H9 (cell line): ENCODE results near the gene SLC22A15. TPM values are rescaled to one million over a fixed set of nuclear protein-coding genes. Genes with fewer than 3 reads are reported as not detected.

Experiments used
- DNase-seq: peaks from one replicate; pipeline ENCODE4 v3.0.0-alpha.2; 2017
- H2AFZ ChIP-seq: one replicate; pipeline ENCODE4 v1.6.1; 2013; ENCODE audit warnings: mild to moderate bottlenecking, low read length, control low read depth, moderate library complexity
- H2AK5ac ChIP-seq: 2 replicates; pipeline ENCODE4 v1.6.1; 2013; ENCODE audit warnings: low read length, control low read depth, mixed read lengths; ENCODE audit not compliant: insufficient read length
- H2BK120ac ChIP-seq: one replicate; pipeline ENCODE4 v1.6.1; 2013; ENCODE audit warnings: low read depth, mild to moderate bottlenecking, low read length, control low read depth, inconsistent platforms; ENCODE audit not compliant: poor library complexity, severe bottlenecking
- H2BK12ac ChIP-seq: 2 replicates; pipeline ENCODE4 v1.6.1; 2013; ENCODE audit warnings: low read length, control low read depth, mixed read lengths, low read depth; ENCODE audit not compliant: insufficient read length
- H2BK15ac ChIP-seq: 2 replicates; pipeline ENCODE4 v1.6.1; 2013; ENCODE audit warnings: low read depth, low read length, control low read depth
- H2BK20ac ChIP-seq: one replicate; pipeline ENCODE4 v1.6.1; 2013; ENCODE audit warnings: low read depth, mild to moderate bottlenecking, low read length, control low read depth, inconsistent platforms; ENCODE audit not compliant: poor library complexity, severe bottlenecking
- H2BK5ac ChIP-seq: 2 replicates; pipeline ENCODE4 v1.6.1; 2013; ENCODE audit warnings: low read length, control low read depth, mixed read lengths; ENCODE audit not compliant: insufficient read length
- H3K14ac ChIP-seq: 2 replicates; pipeline ENCODE4 v1.6.1; 2013; ENCODE audit warnings: low read length, control low read depth; ENCODE audit not compliant: insufficient read depth
- H3K18ac ChIP-seq: 2 replicates; pipeline ENCODE4 v1.6.1; 2013; ENCODE audit warnings: low read depth, mild to moderate bottlenecking, mixed read lengths, low read length, control low read depth; ENCODE audit not compliant: insufficient read length
- H3K23ac ChIP-seq: 2 replicates; pipeline ENCODE4 v1.6.1; 2013; ENCODE audit warnings: low read length, control low read depth, mixed read lengths, low read depth; ENCODE audit not compliant: insufficient read length
- H3K23me2 ChIP-seq: 2 replicates; pipeline ENCODE4 v1.6.1; 2013; ENCODE audit warnings: low read depth, mild to moderate bottlenecking, mixed read lengths, low read length, control low read depth; ENCODE audit not compliant: insufficient read length, poor library complexity, severe bottlenecking
- H3K27ac ChIP-seq: 2 replicates; pipeline ENCODE4 v1.5.1; 2013; ENCODE audit warnings: low read length, control low read depth, mixed read lengths, low read depth; ENCODE audit not compliant: insufficient read length
- H3K27me3 ChIP-seq: 2 replicates; pipeline ENCODE4 v1.6.1; 2013; ENCODE audit warnings: low read length, control low read depth, inconsistent platforms; ENCODE audit not compliant: insufficient read depth
- H3K4ac ChIP-seq: 2 replicates; pipeline ENCODE4 v1.6.1; 2013; ENCODE audit warnings: low read depth, mild to moderate bottlenecking, control low read depth, inconsistent platforms, low read length, moderate library complexity
- H3K4me1 ChIP-seq: 2 replicates; pipeline ENCODE4 v1.6.1; 2013; ENCODE audit warnings: low read length, control low read depth, inconsistent platforms; ENCODE audit not compliant: insufficient read depth
- H3K4me2 ChIP-seq: 2 replicates; pipeline ENCODE4 v1.6.1; 2013; ENCODE audit warnings: low read length, control low read depth, mixed read lengths; ENCODE audit not compliant: insufficient read length, insufficient read depth
- H3K56ac ChIP-seq: 2 replicates; pipeline ENCODE4 v1.6.1; 2013; ENCODE audit warnings: low read depth, mild to moderate bottlenecking, mixed read lengths, low read length, control low read depth; ENCODE audit not compliant: insufficient read length
- H3K79me1 ChIP-seq: 2 replicates; pipeline ENCODE4 v1.6.1; 2013; ENCODE audit warnings: low read depth, mild to moderate bottlenecking, moderate library complexity, low read length, control low read depth, inconsistent platforms; ENCODE audit not compliant: insufficient read depth, poor library complexity, severe bottlenecking
- H3K79me2 ChIP-seq: 2 replicates; pipeline ENCODE4 v1.6.1; 2013; ENCODE audit warnings: low read length, control low read depth, inconsistent platforms; ENCODE audit not compliant: insufficient read depth
- H3K9ac ChIP-seq: 2 replicates; pipeline ENCODE4 v1.6.1; 2013; ENCODE audit warnings: low read length, control low read depth, mixed read lengths; ENCODE audit not compliant: insufficient read length; ENCODE audit errors: extremely low read depth
- H3K9me3 ChIP-seq: one replicate; pipeline ENCODE4 v1.6.1; 2013; ENCODE audit warnings: low read depth, low read length, inconsistent platforms; ENCODE audit not compliant: control insufficient read depth
- H3T11ph ChIP-seq: one replicate; pipeline ENCODE4 v1.6.1; 2013; ENCODE audit warnings: mild to moderate bottlenecking, low read length, control low read depth, inconsistent platforms
- H4K20me1 ChIP-seq: one replicate; pipeline ENCODE4 v1.6.1; 2013; ENCODE audit not compliant: control insufficient read depth, insufficient read length, insufficient read depth
- H4K5ac ChIP-seq: 2 replicates; pipeline ENCODE4 v1.6.1; 2013; ENCODE audit warnings: low read depth, mild to moderate bottlenecking, mixed read lengths, low read length, control low read depth; ENCODE audit not compliant: insufficient read length
- H4K8ac ChIP-seq: replicated peaks from 2 replicates; pipeline ENCODE4 v1.6.1; 2013; ENCODE audit warnings: low read length, control low read depth, mixed read lengths, low read depth; ENCODE audit not compliant: insufficient read length
- H4K91ac ChIP-seq: 2 replicates; pipeline ENCODE4 v1.6.1; 2013; ENCODE audit warnings: low read depth, mild to moderate bottlenecking, moderate library complexity, mixed read lengths, low read length, control low read depth; ENCODE audit not compliant: insufficient read length
- H3K27ac Mint-ChIP-seq, 3 experiments: 2 replicates in 2 of 3; 3 replicates in 1 of 3; pipeline ENCODE4 v1.8.0; 2020 to 2021; ENCODE audit warnings: mixed read lengths in 3 of 3, mild to moderate bottlenecking in 1 of 3, moderate library complexity in 1 of 3
- H3K27me3 Mint-ChIP-seq: 2 replicates; pipeline ENCODE4 v1.8.0; 2021; ENCODE audit warnings: low read depth, mild to moderate bottlenecking, moderate library complexity, mixed read lengths
- H3K36me3 Mint-ChIP-seq, 3 experiments: 2 replicates in 2 of 3; 3 replicates in 1 of 3; pipeline ENCODE4 v1.8.0; 2020 to 2021; ENCODE audit warnings: low read depth in 3 of 3, mixed read lengths in 3 of 3; ENCODE audit not compliant: insufficient read depth in 1 of 3
- H3K4me1 Mint-ChIP-seq, 2 experiments: 2 replicates each; pipeline ENCODE4 v1.8.0; 2020; ENCODE audit warnings: mixed read lengths in 2 of 2
- H3K4me3 Mint-ChIP-seq, 2 experiments: 2 replicates in 1 of 2; 3 replicates in 1 of 2; pipeline ENCODE4 v1.8.0; 2020 to 2021; ENCODE audit warnings: mild to moderate bottlenecking in 2 of 2, mixed read lengths in 2 of 2, moderate library complexity in 1 of 2
- H3K9me3 Mint-ChIP-seq, 2 experiments: 2 replicates in 1 of 2; 3 replicates in 1 of 2; pipeline ENCODE4 v1.8.0; 2020; ENCODE audit warnings: mild to moderate bottlenecking in 2 of 2, mixed read lengths in 2 of 2, moderate library complexity in 1 of 2
- CTCF ChIP-seq: fragments of 200-600 bp; sonication (generic); conservative IDR thresholded peaks from 3 replicates; pipeline ENCODE4 v1.8.0; 2021; ENCODE audit warnings: antibody characterized with exemption, mild to moderate bottlenecking
- WGBS: extraction: QIAGEN DNeasy Blood & Tissue Kit; methylation state at CpG from one replicate; pipeline ENCODE4 v1.1.7; 2013; ENCODE audit warnings: missing lambda C conversion rate, low lambda C conversion rate, mixed read lengths; ENCODE audit not compliant: insufficient read length; ENCODE audit errors: extremely low coverage; 5-methylcytosine and 5-hydroxymethylcytosine counted together
- total RNA-seq: library from RNA; stranded (reverse); gene quantifications from 2 replicates; pipeline ENCODE4 v1.2.1, GENCODE V29; 2021

Gene SLC22A15
- total RNA-seq, 1 experiment from 2014 or later, result 3.2 TPM

GRCh38 chr1:115983584-115983983 is 7.3 kb downstream of the SLC22A15 start:
- Histone ChIP-seq H4K5ac (no peak overlapping the region), H3K4me1 (no peaks in the 10 kb centered on the region), H2BK15ac (no peak overlapping the region), H3K23me2 (no peaks in the 10 kb centered on the region), H2BK120ac (no peak overlapping the region), H3K79me2 (peaks cover 1% of the 10 kb centered on the region; the same call in 1 of the 2 replicates), H3K14ac (no peak overlapping the region), H3K79me1 (no peaks in the 10 kb centered on the region), H2BK20ac (no peak overlapping the region), H2BK12ac (no peak overlapping the region), H3T11ph (no peak overlapping the region), H2BK5ac (no peak overlapping the region), H2AK5ac (no peak overlapping the region), H3K23ac (no peak overlapping the region), H3K56ac (no peak overlapping the region), H4K20me1 (no peaks in the 10 kb centered on the region), H3K27ac (no peak overlapping the region), H4K91ac (no peak overlapping the region), H3K27me3 (no peaks in the 10 kb centered on the region), H2AFZ (no peak overlapping the region), H3K18ac (no peak overlapping the region), H3K9me3 (no peaks in the 10 kb centered on the region), H4K8ac (no peak overlapping the region), H3K4me2 (no peak overlapping the region), H3K4ac (no peak overlapping the region), H3K9ac (no peak overlapping the region)
- TF ChIP-seq CTCF, result no peak
- H3K9me3 Mint-ChIP-seq, result no peaks in the 10 kb centered on the region
- no peak overlapping the region for H3K27ac Mint-ChIP-seq
- no peak for DNase-seq
- H3K4me1 Mint-ChIP-seq, result peaks cover 9% of the 10 kb centered on the region in 2 experiments; a peak in 3 of 4 replicates
- no peaks in the 10 kb centered on the region for H3K27me3 Mint-ChIP-seq
- H3K4me3 Mint-ChIP-seq, result no peak overlapping the region
- no CpG with 5 or more reads among the region's 3 CpGs for WGBS
- H3K36me3 Mint-ChIP-seq, result no peaks in the 10 kb centered on the region; a peak in 1 of 7 replicates
